ENCODE measurements around the gene ACLY.

ACLY gene

GRCh38 chr17:41918314-41919164 lies at the start of gene ACLY:
Gene ACLY, minus strand, starts transcription at chr17:41918951. Its CDS starts 5,078 bp downstream, at chr17:41913873.
- DNase-seq, result peak; percentile 99
- in situ Hi-C loops (cut with HindIII; ENCODE audit: low pct_ligation_motif_present, low pct_unique_long_range_greater_than_20kb, low sequenced_read_pairs), result no loop called here

GRCh38 chr17:41967921-41968578 lies 49.3 kb upstream of the ACLY start:
- no peak for DNase-seq
- in situ Hi-C loops (cut with HindIII; ENCODE audit: low pct_ligation_motif_present, low pct_unique_long_range_greater_than_20kb, low sequenced_read_pairs), result loop anchor here (25.0 kb wide), 1 partner anchor 144 kb away; the partner anchor contains the start of genes DHX58, HSPB9 and KAT2A

DNA sequence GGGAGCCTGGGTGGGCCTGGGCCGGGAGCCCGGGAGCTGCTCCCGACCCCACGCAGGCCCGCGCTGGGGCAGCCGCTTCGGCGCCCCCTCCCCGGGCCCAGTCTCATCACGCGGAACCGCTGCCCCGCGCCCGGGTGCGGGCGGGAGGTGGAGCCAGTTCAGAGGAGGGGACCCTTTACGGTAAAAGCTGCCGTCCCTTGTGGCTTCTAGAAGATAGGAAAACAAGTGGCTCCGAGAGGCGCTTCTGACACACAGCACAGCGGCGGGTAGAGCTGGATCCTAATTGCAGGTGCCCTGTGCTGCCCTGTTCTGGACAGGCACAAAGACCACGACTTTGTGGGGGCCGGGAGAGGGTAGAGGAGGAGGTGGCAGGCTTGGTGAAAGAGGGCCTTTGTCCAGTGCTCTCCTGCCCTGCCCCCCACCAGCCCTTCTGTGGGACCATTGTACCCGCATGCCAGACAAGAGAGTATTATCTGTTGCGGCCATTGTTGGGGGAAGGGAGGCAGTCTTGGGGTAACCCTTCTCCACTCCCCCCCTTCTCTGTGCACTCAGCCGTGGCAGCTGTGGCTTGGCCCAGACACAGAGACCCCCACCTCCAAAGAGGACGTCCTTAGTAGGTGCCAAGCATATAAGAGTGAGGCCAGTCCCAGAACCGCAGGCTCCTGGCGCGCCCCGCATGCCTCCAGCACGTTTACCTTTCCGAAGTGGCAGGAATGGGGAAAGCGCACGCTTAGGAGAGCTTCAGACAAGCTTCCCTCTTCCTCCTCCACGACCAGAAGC lies 48.6 kb upstream of the ACLY start:
- peak; percentile 32 for DNase-seq
- in situ Hi-C loops (cut with HindIII; ENCODE audit: low pct_ligation_motif_present, low pct_unique_long_range_greater_than_20kb, low sequenced_read_pairs), result loop anchor here (25.0 kb wide), 1 partner anchor 145 kb away; the partner anchor contains the start of genes DHX58, HSPB9 and KAT2A

DNA sequence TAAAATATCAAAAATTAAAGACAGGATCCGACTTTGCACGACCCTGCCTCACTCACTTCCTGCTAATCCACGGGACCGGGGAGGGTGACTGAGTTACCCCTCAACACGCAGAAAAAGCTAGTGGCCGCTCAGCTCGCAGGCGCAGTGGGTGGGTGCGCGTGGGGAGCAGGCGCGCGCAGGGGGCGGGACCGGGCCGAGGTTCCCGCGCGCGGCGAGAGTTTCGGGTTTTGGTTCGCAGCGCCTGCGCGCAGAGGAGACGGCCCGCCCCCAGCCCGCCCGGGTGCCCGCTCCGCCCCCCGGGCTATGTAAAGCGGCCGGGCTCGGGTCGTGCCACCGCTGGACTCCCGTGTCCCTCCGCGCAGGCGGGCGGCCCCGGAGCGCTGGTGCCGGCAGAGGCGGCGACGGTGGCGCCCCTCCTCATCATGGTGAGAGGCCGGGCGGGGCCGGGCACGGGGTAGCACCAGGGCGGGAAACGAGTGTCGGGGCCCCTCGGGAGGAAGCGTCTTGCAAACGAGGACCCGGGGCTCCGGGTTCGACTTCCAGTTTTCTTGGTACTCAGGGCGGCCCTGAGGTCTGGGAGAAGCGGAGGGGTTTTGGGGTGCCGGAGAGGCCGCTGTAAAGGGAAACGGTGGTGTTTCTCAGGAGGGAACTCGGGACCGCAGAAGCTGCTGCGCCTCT lies 47.9 kb upstream of the ACLY start, which contains the start of gene CNP:
TSS of gene CNP (plus strand) at position 333 of the 678 bp plus-strand sequence. CDS start at position 423, 90 bp downstream.
- in situ Hi-C loops (cut with HindIII; ENCODE audit: low pct_ligation_motif_present, low pct_unique_long_range_greater_than_20kb, low sequenced_read_pairs), result loop anchor here (25.0 kb wide), 1 partner anchor 146 kb away; the partner anchor contains the start of genes DHX58, HSPB9 and KAT2A
- DNase-seq, result peak; percentile 93

DNA sequence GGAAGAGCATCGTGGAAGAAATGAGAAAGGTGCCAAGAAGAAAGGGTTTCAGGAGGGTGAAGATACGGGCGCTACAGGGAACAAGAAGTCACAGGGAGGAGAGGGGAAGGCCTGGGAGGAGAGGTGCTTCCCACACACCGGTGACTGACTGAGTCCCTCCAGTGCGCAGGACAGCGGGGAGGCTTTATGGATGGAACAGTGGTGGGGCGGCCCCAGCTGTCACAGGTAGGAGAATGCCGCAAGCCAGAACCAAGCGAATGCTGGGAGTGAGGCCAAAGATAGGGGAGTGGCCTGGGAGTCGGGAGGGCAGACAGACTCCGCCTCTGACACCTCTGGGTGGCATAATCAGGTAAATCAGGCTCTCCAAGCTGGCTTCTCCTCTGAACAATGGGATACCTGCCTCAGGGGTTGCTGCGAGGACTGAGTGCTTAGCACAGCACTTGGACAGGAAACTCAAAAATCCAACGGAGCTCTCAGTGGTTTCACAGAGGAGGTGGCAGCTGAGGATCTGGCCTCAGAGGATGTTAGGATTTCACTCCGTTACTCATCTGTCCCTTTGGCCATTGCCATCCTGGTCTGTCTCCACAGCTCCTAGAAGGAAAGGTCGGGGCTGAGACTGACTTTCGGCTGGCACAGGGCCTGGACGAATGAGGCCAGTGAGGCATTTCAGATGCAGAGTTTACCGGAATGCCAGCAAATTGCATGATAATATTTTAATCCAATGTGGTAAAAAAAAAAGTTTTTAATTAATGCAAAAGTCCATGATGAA lies 47.1 kb upstream of the ACLY start:
- in situ Hi-C loops (cut with HindIII; ENCODE audit: low pct_ligation_motif_present, low pct_unique_long_range_greater_than_20kb, low sequenced_read_pairs), result loop anchor here (25.0 kb wide), 1 partner anchor 146 kb away; the partner anchor contains the start of genes DHX58, HSPB9 and KAT2A
- DNase-seq, result peak; percentile 61

DNA sequence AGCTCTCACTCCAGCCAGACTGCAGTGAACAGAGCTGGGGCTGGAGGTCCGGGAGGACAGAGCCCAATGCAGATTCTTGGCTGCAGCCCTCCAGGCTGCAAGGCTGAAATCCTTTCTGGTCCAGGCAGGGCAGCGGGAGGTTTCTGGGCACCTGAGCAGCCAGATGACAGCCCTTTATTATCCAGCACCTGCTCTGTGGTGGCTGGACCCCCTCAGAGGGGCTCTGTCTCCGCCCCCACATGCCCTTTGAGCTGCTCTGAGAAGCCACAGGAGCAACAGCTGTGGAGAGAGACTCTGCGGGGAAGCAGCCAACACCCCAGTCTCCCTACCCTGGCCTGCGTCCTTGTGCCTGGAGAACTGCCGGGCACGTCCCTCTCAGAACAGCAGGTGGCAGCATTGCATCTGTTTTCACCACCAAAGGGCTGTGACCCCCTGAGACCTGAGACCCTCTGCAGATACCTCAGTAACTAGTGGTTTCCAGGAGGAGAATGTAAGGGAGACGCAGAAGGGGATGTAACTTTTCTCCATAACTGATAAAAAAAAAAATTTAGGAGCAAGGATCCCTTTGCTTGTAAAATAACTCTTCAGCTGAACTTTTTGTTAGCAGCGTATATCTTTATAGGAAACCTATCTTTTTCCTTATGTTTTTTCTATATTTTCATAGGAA lies 44.1 kb upstream of the ACLY start:
- peak; percentile 64 for DNase-seq
- in situ Hi-C loops (cut with HindIII; ENCODE audit: low pct_ligation_motif_present, low pct_unique_long_range_greater_than_20kb, low sequenced_read_pairs), result loop anchor here (25.0 kb wide), 1 partner anchor 149 kb away; the partner anchor contains the start of genes DHX58, HSPB9 and KAT2A

- in situ Hi-C loops (cut with HindIII; ENCODE audit: low pct_ligation_motif_present, low pct_unique_long_range_greater_than_20kb, low sequenced_read_pairs), result loop anchor here (25.0 kb wide), 1 partner anchor 150 kb away; the partner anchor contains the start of genes DHX58, HSPB9 and KAT2A
- DNase-seq, result no peak
These were observed 43.4 kb upstream of the ACLY start for GRCh38 chr17:41962111-41962510.

DNA sequence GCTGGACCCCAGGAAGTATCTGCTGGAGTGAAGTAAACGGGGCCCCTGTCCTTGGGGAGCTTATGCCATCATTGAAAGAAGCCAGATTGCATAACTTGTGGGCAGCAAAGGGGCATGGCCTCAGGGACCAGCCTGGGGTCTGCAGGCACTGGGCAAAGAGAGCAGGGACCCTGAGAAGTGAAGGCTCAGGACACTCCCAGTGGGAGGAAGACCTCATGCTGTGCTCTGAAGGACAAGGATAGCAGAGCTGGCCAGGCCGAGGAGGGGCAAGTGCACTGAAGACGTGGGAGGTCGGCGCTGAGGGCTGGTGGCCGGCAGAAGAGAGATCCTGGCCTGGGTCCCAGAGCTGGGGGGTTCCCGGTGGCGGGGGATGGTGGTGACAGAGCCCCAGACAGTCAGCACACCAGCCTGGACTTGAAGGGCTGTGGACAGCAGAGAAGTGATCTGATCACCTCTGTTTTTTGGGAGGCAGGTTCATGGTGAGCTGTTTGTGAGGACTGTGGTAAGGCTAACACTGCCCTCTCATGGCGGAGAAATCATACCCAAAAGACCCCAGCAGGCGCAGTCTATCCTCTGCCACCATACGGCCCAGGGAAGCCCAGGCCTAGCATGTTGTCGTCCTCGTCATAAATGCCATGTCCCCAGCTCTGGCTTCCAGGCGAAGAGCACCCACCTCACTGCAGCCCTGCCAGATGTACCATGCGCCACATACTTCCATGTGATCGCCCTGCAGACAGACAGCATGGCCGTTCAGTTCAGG lies 40.8 kb upstream of the ACLY start:
- in situ Hi-C loops (cut with HindIII; ENCODE audit: low pct_ligation_motif_present, low pct_unique_long_range_greater_than_20kb, low sequenced_read_pairs), result loop anchor here (25.0 kb wide), 1 partner anchor 153 kb away; the partner anchor contains the start of genes DHX58, HSPB9 and KAT2A
- peak; percentile 59 for DNase-seq

- in situ Hi-C loops (cut with HindIII; ENCODE audit: low pct_ligation_motif_present, low pct_unique_long_range_greater_than_20kb, low sequenced_read_pairs), result loop anchor here (25.0 kb wide), 1 partner anchor 153 kb away; the partner anchor contains the start of genes DHX58, HSPB9 and KAT2A
- no peak for DNase-seq
These were observed 40.2 kb upstream of the ACLY start for GRCh38 chr17:41959030-41959335.

- no peak for DNase-seq
- in situ Hi-C loops (cut with HindIII; ENCODE audit: low pct_ligation_motif_present, low pct_unique_long_range_greater_than_20kb, low sequenced_read_pairs), result loop anchor here (25.0 kb wide), 1 partner anchor 154 kb away; the partner anchor contains the start of genes DHX58, HSPB9 and KAT2A
These were observed 39.2 kb upstream of the ACLY start for GRCh38 chr17:41957869-41958439.

DNA sequence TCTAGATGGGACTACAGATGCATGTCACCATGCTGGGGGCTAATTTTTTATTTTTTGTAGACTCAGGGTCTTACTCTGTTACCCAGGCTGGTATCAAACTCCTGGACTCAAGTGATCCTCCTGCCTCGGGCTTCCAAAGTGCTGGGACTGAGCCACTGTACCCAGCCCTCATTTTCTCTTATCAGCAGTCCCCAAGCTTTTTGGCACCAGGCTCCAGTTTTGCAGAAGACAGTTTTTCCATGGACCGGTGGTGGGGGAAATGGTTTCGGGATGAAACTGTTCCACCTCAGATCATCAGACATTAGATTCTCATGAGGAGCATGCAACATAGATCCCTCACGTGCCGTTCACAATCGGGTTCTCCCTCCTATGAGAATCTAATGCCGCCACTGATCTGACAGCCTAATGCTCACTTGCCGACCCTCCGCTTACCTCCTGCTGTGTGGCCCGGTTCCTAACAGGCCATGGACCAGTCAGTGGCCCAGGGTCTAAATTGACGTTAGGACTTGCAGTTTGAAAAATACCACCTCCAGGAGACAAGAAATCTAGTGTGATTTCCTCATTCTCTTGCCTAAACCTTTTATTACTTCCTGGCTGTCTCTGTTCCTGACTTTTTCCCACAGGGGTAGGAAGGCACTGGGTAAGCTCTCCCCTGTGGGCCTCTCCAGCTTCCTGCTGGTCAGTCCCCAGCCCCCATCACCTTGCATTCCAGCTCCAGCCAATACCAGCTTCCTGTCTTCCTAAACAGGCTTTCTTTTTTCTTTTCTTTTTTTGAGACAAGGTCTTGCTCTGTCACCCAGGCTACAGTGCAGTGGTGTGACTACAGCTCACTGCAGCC lies 38.5 kb upstream of the ACLY start:
- in situ Hi-C loops (cut with HindIII; ENCODE audit: low pct_ligation_motif_present, low pct_unique_long_range_greater_than_20kb, low sequenced_read_pairs), result loop anchor here (25.0 kb wide), 1 partner anchor 155 kb away; the partner anchor contains the start of genes DHX58, HSPB9 and KAT2A
- DNase-seq, result no peak

DNA sequence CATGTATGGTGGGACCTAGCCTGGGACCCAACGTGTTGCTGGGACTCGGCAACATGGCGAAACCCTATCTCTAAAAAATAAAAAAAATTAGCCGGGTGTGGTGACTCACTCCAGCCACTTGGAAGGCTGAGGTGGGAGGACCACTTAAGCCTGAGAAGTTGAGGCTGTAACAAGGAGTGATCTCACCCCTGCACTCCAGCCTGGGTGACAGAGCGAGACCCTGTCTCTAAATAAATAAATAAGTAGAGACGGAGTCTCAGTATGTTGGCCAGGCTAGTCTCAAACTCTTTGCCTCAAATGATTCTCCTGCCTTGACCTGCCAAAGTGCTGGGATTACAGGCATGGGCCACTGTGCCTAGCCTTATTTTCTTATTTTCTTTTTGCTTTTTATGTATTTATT lies 37.8 kb upstream of the ACLY start:
- no peak for DNase-seq
- in situ Hi-C loops (cut with HindIII; ENCODE audit: low pct_ligation_motif_present, low pct_unique_long_range_greater_than_20kb, low sequenced_read_pairs), result loop anchor here (25.0 kb wide), 1 partner anchor 156 kb away; the partner anchor contains the start of genes DHX58, HSPB9 and KAT2A

GRCh38 chr17:41948762-41949460 lies 30.2 kb upstream of the ACLY start:
- in situ Hi-C loops (cut with HindIII; ENCODE audit: low pct_ligation_motif_present, low pct_unique_long_range_greater_than_20kb, low sequenced_read_pairs), result no loop called here
- DNase-seq, result no peak

- no peak for DNase-seq
- in situ Hi-C loops (cut with HindIII; ENCODE audit: low pct_ligation_motif_present, low pct_unique_long_range_greater_than_20kb, low sequenced_read_pairs), result no loop called here
These were observed 26.2 kb upstream of the ACLY start for GRCh38 chr17:41944943-41945342.

All from ACHN (cell line).